Spinal cord (tissue), 10 donors: Measurements from ENCODE around the gene HIVEP1. TPM values are rescaled to one million over a fixed set of nuclear protein-coding genes. Genes with fewer than 3 reads are reported as not detected.

Source experiments
- DNase-seq, 6 donors: peaks; one replicate each; pipeline versions ENCODE4 v3.0.0 to v3.0.0-alpha.2; 2013 to 2015; ENCODE audit warnings: low spot score in 6 of 6, low read depth in 4 of 6
- H3K27ac ChIP-seq: one replicate; pipeline ENCODE4 v1.5.1; 2013; ENCODE audit warnings: low read depth, low read length, control low read depth
- H3K27me3 ChIP-seq: one replicate; pipeline ENCODE4 v1.6.1; 2013; ENCODE audit warnings: low read length; ENCODE audit not compliant: control insufficient read depth, insufficient read depth
- H3K36me3 ChIP-seq: one replicate; pipeline ENCODE4 v1.6.1; 2013; ENCODE audit warnings: low read length; ENCODE audit not compliant: control insufficient read depth, insufficient read depth
- H3K4me1 ChIP-seq: one replicate; pipeline ENCODE4 v1.6.1; 2013; ENCODE audit warnings: low read length; ENCODE audit not compliant: control insufficient read depth, insufficient read depth
- H3K4me3 ChIP-seq: one replicate; pipeline ENCODE4 v1.5.1; 2013; ENCODE audit warnings: low read depth, low read length, control low read depth
- H3K9me3 ChIP-seq: one replicate; pipeline ENCODE4 v1.6.1; 2013; ENCODE audit warnings: low read length; ENCODE audit not compliant: control insufficient read depth, insufficient read depth
- WGBS: methylation state at CpG from one replicate; pipeline ENCODE4 v1.1.5; 2013; ENCODE audit warnings: missing lambda C conversion rate; ENCODE audit not compliant: insufficient coverage; 5-methylcytosine and 5-hydroxymethylcytosine counted together
- polyA plus RNA-seq, 2 donors: library from polyadenylated mRNA; unstranded; fragments of 120-200 nt; gene quantifications; one replicate each; pipeline ENCODE4 v1.2.1, GENCODE V29; 2013; ENCODE audit not compliant: insufficient read length in 2 of 2
- total RNA-seq, 2 donors: library from RNA; depleted of rRNA in 1 of 2; stranded (reverse); fragments of 120-200 nt in 1 of 2; fragments of >200 nt in 1 of 2; gene quantifications; one replicate each; pipeline versions ENCODE4 v1.2.3 to v1.2.4, GENCODE V29; 2013 to 2014
- donor health status: healthy.

Gene HIVEP1
- total and polyA plus RNA-seq, 4 donors, result 20.4 to 29.6 (median 22.5) TPM

DNA sequence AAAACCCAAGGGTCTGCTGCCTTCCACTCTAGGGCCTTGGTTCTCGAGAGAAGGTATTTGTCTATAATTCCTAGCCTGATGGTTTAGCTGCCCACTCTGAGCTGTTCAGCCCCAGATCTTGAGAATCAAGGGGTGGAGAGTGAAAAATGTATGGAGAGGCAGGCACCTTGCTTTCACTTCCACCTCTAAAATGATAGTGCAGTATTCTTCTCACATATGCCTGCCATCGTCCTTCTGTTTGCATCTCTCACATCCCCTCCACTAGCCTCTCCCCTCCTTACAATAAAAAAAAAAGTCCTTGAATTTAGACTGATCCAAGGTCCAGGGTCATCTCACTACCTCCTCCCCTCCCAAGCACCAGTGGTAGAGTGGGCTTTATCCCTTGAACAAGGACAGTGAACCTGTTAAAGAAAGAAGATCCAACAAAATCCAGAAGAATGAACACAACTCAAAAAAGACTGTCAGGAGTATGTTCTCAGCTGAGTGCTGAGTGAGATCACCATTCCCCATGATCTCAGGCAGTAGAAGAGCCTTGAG, 104.2 kb downstream of the HIVEP1 start:
- no peak overlapping the region for H3K4me3 ChIP-seq
- no peak for DNase-seq
- H3K36me3 ChIP-seq, result peaks cover 4% of the 10 kb centered on the region
- no CpG with 5 or more reads among the region's 2 CpGs for WGBS
- H3K27ac ChIP-seq, result no peak overlapping the region
- peaks cover 3% of the 10 kb centered on the region for H3K4me1 ChIP-seq
- H3K27me3 ChIP-seq, result no peaks in the 10 kb centered on the region
- H3K9me3 ChIP-seq, result peaks cover 10% of the 10 kb centered on the region

GRCh38 chr6:12116978-12117377, 104.9 kb downstream of the HIVEP1 start:
- Histone ChIP-seq H3K4me3 (no peak overlapping the region), H3K36me3 (peaks cover 8% of the 10 kb centered on the region), H3K27ac (no peak overlapping the region), H3K4me1 (peaks cover 3% of the 10 kb centered on the region), H3K27me3 (no peaks in the 10 kb centered on the region), H3K9me3 (peaks cover 10% of the 10 kb centered on the region)
- WGBS, result no CpG with 5 or more reads among the region's 3 CpGs
- no peak for DNase-seq

DNA sequence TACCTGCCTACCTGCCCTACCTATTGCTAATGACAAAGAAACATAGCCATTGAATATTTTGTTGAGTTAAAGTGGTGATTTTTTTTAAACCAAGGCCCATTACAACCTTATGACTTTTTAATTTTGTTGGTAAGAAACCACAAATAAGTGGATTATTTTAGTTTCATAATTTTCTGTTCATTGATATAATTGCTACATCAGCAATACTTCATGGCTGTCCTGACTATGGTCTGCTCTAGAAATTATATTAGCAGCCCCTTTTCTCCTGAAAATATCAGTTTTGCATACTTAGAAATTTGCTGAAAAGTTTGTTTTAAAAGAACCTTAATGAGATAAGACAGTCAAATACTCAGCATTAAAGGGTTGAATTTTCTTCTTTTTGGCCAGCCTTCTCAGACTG, 106.5 kb downstream of the HIVEP1 start:
- Histone ChIP-seq H3K9me3 (peaks cover 10% of the 10 kb centered on the region), H3K27me3 (no peaks in the 10 kb centered on the region), H3K27ac (no peak overlapping the region), H3K4me1 (no peaks in the 10 kb centered on the region), H3K4me3 (no peak overlapping the region), H3K36me3 (peaks cover 10% of the 10 kb centered on the region)
- DNase-seq, result no peak

DNA sequence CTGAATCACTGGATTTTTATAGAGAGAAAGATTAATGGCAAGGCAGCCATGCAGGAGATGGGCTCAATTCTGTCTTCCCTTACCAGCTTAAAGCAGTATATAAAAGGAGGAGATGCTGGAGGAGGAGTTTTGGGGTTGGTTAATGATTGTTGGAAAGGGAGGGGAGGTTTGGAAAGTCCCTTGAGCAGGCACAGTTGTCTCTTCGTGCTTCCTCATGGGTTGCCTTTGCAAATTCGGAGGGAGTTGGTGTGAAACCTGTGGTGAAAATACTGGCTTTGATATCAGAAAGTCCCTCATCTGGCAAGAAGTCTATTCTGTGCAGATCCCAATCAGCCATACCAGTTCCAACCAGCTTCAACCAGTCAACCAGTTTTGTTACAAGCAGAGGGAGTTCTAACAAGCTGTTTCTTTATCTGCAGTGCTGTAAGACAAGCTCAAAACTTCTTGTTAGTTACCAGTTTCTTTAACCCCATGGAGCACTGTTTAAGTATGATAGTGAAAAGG, 107.0 kb downstream of the HIVEP1 start:
- DNase-seq, result no peak
- Histone ChIP-seq H3K9me3 (peaks cover 10% of the 10 kb centered on the region), H3K4me3 (no peak overlapping the region), H3K27ac (no peak overlapping the region), H3K36me3 (peaks cover 10% of the 10 kb centered on the region), H3K27me3 (no peaks in the 10 kb centered on the region), H3K4me1 (no peaks in the 10 kb centered on the region)
- 43% methylated on average over 1 of the region's 2 CpGs for WGBS

DNA sequence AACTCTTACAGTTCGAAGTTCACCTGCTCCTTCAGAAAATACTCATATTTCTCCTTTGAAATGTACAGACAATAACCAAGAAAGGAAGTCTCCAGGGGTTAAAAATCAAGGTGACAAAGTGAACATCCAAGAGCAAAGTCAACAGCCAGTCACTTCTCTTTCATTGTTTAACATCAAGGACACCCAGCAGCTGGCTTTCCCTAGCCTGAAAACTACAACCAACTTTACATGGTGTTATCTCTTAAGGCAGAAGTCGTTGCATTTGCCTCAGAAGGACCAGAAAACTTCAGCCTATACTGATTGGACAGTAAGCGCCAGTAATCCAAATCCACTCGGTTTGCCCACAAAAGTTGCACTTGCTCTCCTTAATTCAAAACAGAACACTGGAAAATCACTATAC, 113.3 kb downstream of the HIVEP1 start:
- no peaks in the 10 kb centered on the region for H3K9me3 ChIP-seq
- H3K27ac ChIP-seq, result no peak overlapping the region
- DNase-seq, result no peak
- WGBS, result 90% methylated on average over 3 of the region's 4 CpGs
- H3K4me1 ChIP-seq, result no peaks in the 10 kb centered on the region
- H3K4me3 ChIP-seq, result no peak overlapping the region
- H3K36me3 ChIP-seq, result peaks cover 10% of the 10 kb centered on the region
- H3K27me3 ChIP-seq, result no peaks in the 10 kb centered on the region

GRCh38 chr6:12126051-12126450, 113.9 kb downstream of the HIVEP1 start:
- Histone ChIP-seq H3K9me3 (no peaks in the 10 kb centered on the region), H3K4me1 (no peaks in the 10 kb centered on the region), H3K27me3 (no peaks in the 10 kb centered on the region), H3K27ac (no peak overlapping the region), H3K4me3 (no peak overlapping the region), H3K36me3 (peaks cover 9% of the 10 kb centered on the region)
- WGBS, result no CpG with 5 or more reads among the region's 1 CpG
- DNase-seq, result no peak

DNA sequence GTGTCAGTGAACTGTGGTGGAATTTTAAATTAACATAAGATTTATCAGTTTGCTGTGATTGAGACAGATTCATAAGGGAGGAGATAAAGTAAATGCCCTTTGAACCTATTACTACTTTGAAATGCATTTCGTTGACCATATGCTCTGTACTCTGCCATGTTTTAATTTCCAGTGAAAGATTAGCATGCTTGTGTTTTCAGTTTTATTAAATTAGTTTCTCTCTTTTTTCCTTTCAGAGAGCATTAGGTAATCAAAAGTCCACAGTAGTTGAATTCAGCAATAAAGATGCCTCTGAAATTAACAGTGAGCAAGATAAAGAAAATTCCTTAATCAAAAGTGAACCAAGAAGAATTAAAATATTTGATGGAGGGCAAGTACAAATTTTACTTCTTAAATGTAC, 117.4 kb downstream of the HIVEP1 start:
- DNase-seq, result no peak
- no peak overlapping the region for H3K27ac ChIP-seq
- H3K27me3 ChIP-seq, result no peaks in the 10 kb centered on the region
- no peaks in the 10 kb centered on the region for H3K9me3 ChIP-seq
- H3K36me3 ChIP-seq, result no peaks in the 10 kb centered on the region
- no peak overlapping the region for H3K4me3 ChIP-seq
- WGBS, result no CpG with 5 or more reads among the region's 1 CpG
- no peaks in the 10 kb centered on the region for H3K4me1 ChIP-seq

GRCh38 chr6:12132351-12133222, 120.5 kb downstream of the HIVEP1 start:
- Histone ChIP-seq H3K27ac (no peak overlapping the region), H3K27me3 (no peaks in the 10 kb centered on the region), H3K4me1 (no peaks in the 10 kb centered on the region), H3K36me3 (no peaks in the 10 kb centered on the region), H3K9me3 (no peaks in the 10 kb centered on the region), H3K4me3 (no peak overlapping the region)
- WGBS, result 100% methylated on average over 1 of the region's 4 CpGs
- DNase-seq, result no peak

DNA sequence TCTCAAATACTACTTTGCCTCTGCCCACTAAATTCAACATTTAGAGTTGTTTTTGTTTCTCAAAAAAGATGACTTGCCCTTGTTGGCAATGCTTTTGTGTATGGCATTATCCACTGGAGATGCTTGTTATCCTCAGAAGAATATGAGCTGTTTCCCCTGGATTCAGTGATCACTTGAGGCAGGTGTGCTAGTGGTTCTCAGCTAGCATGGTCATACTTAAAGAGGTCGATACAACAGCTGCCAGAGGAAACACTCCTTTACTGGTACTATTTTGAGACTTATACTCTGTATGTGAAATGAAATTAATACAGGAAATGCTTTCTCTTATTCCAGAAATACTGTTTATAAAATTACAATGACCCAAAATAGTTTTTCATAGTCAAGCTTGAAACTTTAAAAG, 122.5 kb downstream of the HIVEP1 start:
- DNase-seq, result no peak
- WGBS, result no CpG with 5 or more reads among the region's 1 CpG
- Histone ChIP-seq H3K27ac (no peak overlapping the region), H3K27me3 (no peaks in the 10 kb centered on the region), H3K9me3 (no peaks in the 10 kb centered on the region), H3K4me1 (no peaks in the 10 kb centered on the region), H3K4me3 (no peak overlapping the region), H3K36me3 (peaks cover 12% of the 10 kb centered on the region)

DNA sequence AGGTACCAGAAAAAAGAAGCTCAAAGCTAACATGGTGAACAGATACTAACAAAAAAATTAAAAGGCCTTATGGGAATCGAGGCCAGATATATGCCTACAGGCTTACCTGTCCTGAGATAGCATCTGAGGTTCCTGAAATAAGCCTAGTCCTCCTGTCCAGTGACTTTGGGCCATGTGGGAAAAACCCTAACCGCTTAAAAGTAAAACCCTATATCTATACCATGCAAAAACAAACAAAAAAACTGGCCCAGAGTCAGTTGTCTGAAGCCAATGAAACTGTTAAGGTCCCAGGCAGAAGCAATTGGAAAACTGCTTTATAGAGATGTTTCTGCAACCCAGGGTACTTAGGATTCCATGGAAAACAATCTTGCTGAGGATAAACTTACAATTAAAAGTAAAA, 122.9 kb downstream of the HIVEP1 start:
- Histone ChIP-seq H3K4me3 (no peak overlapping the region), H3K27ac (no peak overlapping the region), H3K27me3 (no peaks in the 10 kb centered on the region), H3K4me1 (no peaks in the 10 kb centered on the region), H3K36me3 (peaks cover 16% of the 10 kb centered on the region), H3K9me3 (no peaks in the 10 kb centered on the region)
- DNase-seq, result no peak
- WGBS, result 100% methylated on average over 1 of the region's 2 CpGs
